Fibroblast of lung (primary cell): ENCODE measurements around the gene MBTD1. TPM values are rescaled to one million over a fixed set of nuclear protein-coding genes. Genes with fewer than 3 reads are reported as not detected.

Source experiments
- DNase-seq, 2 donors: peaks; one replicate each; pipeline versions ENCODE4 v3.0.0 to v3.0.0-alpha.2; 2010; ENCODE audit warnings: low read depth in 2 of 2
- H2AFZ ChIP-seq: 2 replicates; pipeline ENCODE4 v1.5.1; 2012; ENCODE audit warnings: low read length, control low read depth, inconsistent platforms
- H3K27ac ChIP-seq: 2 replicates; pipeline ENCODE4 v1.5.1; 2011; ENCODE audit warnings: low read length, control low read depth; ENCODE audit not compliant: insufficient read depth
- H3K27me3 ChIP-seq: 2 replicates; pipeline ENCODE4 v1.5.1; 2011; ENCODE audit warnings: mild to moderate bottlenecking, low read length; ENCODE audit not compliant: control insufficient read depth, insufficient read depth
- H3K36me3 ChIP-seq: 2 replicates; pipeline ENCODE4 v1.5.1; 2011; ENCODE audit warnings: low read length; ENCODE audit not compliant: control insufficient read depth, insufficient read depth
- H3K4me1 ChIP-seq: 2 replicates; pipeline ENCODE4 v1.5.1; 2011; ENCODE audit warnings: low read length; ENCODE audit not compliant: control insufficient read depth, insufficient read depth; ENCODE audit errors: extremely low read depth
- H3K4me2 ChIP-seq: 2 replicates; pipeline ENCODE4 v1.5.1; 2011; ENCODE audit warnings: low read length, control low read depth; ENCODE audit not compliant: insufficient read depth; ENCODE audit errors: extremely low read depth
- H3K4me3 ChIP-seq, 4 experiments: fragments of 200-600 bp in 1 of 4; sonication (generic) in 1 of 4; replicated peaks in 1 of 4; 2 replicates each; pipeline ENCODE4 v1.5.1; 2011 to 2016; ENCODE audit warnings: low read length in 4 of 4, low read depth in 3 of 4, mild to moderate bottlenecking in 3 of 4, control low read depth in 2 of 4, inconsistent platforms in 1 of 4, mixed read lengths in 1 of 4; ENCODE audit not compliant: insufficient read depth in 1 of 4; ENCODE audit errors: control extremely low read depth in 1 of 4
- H3K79me2 ChIP-seq: 2 replicates; pipeline ENCODE4 v1.5.1; 2012; ENCODE audit warnings: mild to moderate bottlenecking, low read length, inconsistent platforms; ENCODE audit not compliant: control insufficient read depth, insufficient read depth
- H3K9ac ChIP-seq: 2 replicates; pipeline ENCODE4 v1.5.1; 2011; ENCODE audit warnings: mild to moderate bottlenecking, low read length, control low read depth; ENCODE audit not compliant: insufficient read depth
- H3K9me3 ChIP-seq: 2 replicates; pipeline ENCODE4 v1.5.1; 2012; ENCODE audit warnings: low read depth, low read length; ENCODE audit not compliant: control insufficient read depth, insufficient read depth
- H4K20me1 ChIP-seq: 2 replicates; pipeline ENCODE4 v1.5.1; 2011; ENCODE audit warnings: low read length; ENCODE audit not compliant: control insufficient read depth, insufficient read depth; ENCODE audit errors: extremely low read depth
- EZH2 ChIP-seq: IDR thresholded peaks from 2 replicates; pipeline ENCODE4 v1.5.1; 2012; ENCODE audit warnings: low read length, control low read depth, mild to moderate bottlenecking; ENCODE audit errors: missing control alignments
- polyA minus RNA-seq: library from RNA; depleted of rRNA, polyadenylated mRNA; stranded (reverse); fragments of >200 nt; gene quantifications from 2 replicates; pipeline ENCODE4 v1.2.3, GENCODE V29; 2011; ENCODE audit warnings: low replicate concordance
- polyA plus RNA-seq, 2 donors: library from polyadenylated mRNA; depleted of rRNA in 1 of 2; stranded (reverse) in 1 of 2; unstranded in 1 of 2; fragments of >200 nt; gene quantifications; 2 replicates each; pipeline ENCODE4 v1.2.1, GENCODE V29; 2011 to 2012; ENCODE audit warnings: missing spikeins in 1 of 2
- total RNA-seq: library from RNA; depleted of rRNA; stranded (reverse); fragments of >200 nt; gene quantifications from 2 replicates; pipeline ENCODE4 v1.2.1, GENCODE V29; 2014
- TF ChIP-seq, protein P1 (sequence below), 2 donors: IDR thresholded peaks in 1 of 2; conservative IDR thresholded peaks in 1 of 2; 1 replicate in 1 of 2; 2 replicates in 1 of 2; pipeline ENCODE4 v1.5.1; 2011 to 2012; ENCODE audit warnings: low read length in 2 of 2, control low read depth in 1 of 2, inconsistent platforms in 1 of 2, low read depth in 1 of 2, mild to moderate bottlenecking in 1 of 2

Gene MBTD1
- 12.1 and 13.7 TPM in 2 replicates for total RNA-seq
- 2.9 and 4.4 TPM in 2 replicates for polyA plus RNA-seq
- 2.0 and 3.2 TPM in 2 replicates for polyA plus RNA-seq (2012)
- polyA minus RNA-seq, result 1.2 and 1.8 TPM in 2 replicates

DNA sequence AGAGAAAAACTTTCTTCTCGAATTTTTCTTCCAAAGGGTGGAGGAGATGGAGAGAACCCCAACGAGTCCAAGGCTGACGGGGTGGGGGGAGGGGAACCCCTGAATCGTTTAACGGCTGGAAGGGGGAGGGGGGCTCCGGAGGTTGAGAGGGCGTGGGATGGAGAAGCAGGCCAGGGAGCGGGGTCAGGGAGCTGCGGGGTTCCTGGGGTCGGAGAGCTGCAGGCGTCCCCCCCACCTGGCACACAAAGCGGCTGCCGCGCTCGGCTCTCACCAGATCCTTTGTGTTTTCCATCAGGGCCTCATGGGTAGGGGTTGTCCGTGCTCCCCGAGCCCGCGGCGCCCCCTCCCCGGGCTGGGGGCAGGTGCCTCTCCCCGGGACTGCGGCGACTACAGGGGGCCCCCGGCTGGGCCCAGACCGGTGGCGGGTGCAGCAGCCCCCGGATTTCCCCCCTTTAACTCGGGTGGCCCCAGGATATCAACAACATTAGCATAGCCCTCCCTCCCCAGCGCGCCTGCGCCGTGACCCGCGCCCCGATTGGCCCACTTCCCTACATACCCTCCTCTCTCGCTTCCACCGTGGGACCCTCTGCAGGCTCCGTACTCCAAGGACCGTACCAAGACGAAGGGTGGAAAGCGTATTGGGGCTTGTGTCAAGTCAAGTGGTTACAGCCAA is at the start of gene MBTD1:
MBTD1 (minus strand) TSS at position 486 of the 673 bp plus-strand sequence. CDS start 34,888 bp downstream, outside the sequence.
- Histone ChIP-seq H3K9ac (peak within 1 kb of the TSS; percentile 98), H4K20me1 (peaks cover 2% of the 10 kb centered on the region), H3K79me2 (peaks cover 69% of the 10 kb centered on the region), H3K4me2 (peak within 1 kb of the TSS; percentile 100), H3K27ac (peak within 1 kb of the TSS; percentile 99), H3K4me3 (peak within 1 kb of the TSS; percentile 73 to 96 (median 88)), H3K36me3 (no peaks in the 10 kb centered on the region), H3K27me3 (no peaks in the 10 kb centered on the region), H3K9me3 (no peaks in the 10 kb centered on the region), H2AFZ (peak within 1 kb of the TSS; percentile 97), H3K4me1 (peaks cover 6% of the 10 kb centered on the region)
- TF ChIP-seq EZH2, result no peak
- TF ChIP-seq, protein P1, sequence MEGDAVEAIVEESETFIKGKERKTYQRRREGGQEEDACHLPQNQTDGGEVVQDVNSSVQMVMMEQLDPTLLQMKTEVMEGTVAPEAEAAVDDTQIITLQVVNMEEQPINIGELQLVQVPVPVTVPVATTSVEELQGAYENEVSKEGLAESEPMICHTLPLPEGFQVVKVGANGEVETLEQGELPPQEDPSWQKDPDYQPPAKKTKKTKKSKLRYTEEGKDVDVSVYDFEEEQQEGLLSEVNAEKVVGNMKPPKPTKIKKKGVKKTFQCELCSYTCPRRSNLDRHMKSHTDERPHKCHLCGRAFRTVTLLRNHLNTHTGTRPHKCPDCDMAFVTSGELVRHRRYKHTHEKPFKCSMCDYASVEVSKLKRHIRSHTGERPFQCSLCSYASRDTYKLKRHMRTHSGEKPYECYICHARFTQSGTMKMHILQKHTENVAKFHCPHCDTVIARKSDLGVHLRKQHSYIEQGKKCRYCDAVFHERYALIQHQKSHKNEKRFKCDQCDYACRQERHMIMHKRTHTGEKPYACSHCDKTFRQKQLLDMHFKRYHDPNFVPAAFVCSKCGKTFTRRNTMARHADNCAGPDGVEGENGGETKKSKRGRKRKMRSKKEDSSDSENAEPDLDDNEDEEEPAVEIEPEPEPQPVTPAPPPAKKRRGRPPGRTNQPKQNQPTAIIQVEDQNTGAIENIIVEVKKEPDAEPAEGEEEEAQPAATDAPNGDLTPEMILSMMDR (conservative IDR thresholded peaks at IDR 0.05 in 1 of 2, IDR thresholded peaks at IDR 0.05 in 1 of 2; ENCODE audit: low read depth in 1 of 2, low read length in 2 of 2), result no peak
- DNase-seq, result peak; percentile 95 to 98

DNA sequence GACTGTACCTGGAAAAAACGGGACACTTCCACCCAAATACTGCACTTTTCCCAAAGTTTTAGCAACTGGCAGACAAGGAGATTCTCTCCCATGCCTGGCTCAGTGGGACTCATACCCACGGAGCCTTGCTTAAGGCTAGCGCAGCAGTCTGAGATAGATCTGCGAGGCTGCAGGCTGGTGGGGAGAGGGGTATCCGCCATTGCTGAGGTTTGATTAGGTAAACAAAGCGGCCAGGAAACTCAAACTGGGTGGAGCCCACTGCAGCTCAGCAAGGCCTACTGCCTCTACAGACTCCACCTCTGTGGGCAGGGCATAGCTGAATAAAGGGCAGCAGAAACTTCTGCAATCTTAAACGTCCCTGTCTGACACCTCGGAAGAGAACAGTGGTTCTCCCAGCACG is 45.3 kb upstream of the MBTD1 start:
- H4K20me1 ChIP-seq, result no peaks in the 10 kb centered on the region
- H3K79me2 ChIP-seq, result no peaks in the 10 kb centered on the region
- no peaks in the 10 kb centered on the region for H3K9me3 ChIP-seq
- H3K27me3 ChIP-seq, result no peaks in the 10 kb centered on the region
- H2AFZ ChIP-seq, result no peak overlapping the region
- no peak overlapping the region for H3K27ac ChIP-seq
- no peak for DNase-seq
- H3K9ac ChIP-seq, result no peak overlapping the region
- H3K36me3 ChIP-seq, result no peaks in the 10 kb centered on the region
- TF ChIP-seq EZH2, result no peak
- TF ChIP-seq, protein P1 (conservative IDR thresholded peaks at IDR 0.05 in 1 of 2, IDR thresholded peaks at IDR 0.05 in 1 of 2; ENCODE audit: low read depth in 1 of 2, low read length in 2 of 2), result no peak
- no peaks in the 10 kb centered on the region for H3K4me1 ChIP-seq
- H3K4me2 ChIP-seq, result no peak overlapping the region
- no peak overlapping the region for H3K4me3 ChIP-seq

DNA sequence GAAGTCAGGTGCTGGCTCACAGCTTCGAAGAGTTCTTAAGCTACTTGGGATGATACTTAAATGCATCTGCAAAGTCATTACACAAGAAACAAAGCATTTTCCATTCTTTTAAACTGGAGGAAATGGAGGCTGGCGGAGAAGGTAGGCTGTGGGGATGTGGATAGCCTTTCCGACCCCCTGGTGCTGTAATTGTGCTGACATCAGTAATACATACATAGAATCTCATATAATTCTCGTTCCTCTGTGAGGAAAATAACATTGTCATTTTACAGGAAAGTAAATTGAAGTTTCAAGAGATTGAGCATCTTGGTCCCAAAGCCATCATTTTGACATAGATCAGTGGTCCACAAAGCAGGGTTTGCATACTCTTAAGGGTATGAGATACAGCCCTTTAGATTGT is 40.0 kb upstream of the MBTD1 start:
- no peaks in the 10 kb centered on the region for H4K20me1 ChIP-seq
- no peaks in the 10 kb centered on the region for H3K79me2 ChIP-seq
- TF ChIP-seq, protein P1 (conservative IDR thresholded peaks at IDR 0.05 in 1 of 2, IDR thresholded peaks at IDR 0.05 in 1 of 2; ENCODE audit: low read depth in 1 of 2, low read length in 2 of 2), result no peak
- no peak for TF ChIP-seq EZH2
- no peak overlapping the region for H3K4me3 ChIP-seq
- DNase-seq, result no peak
- H3K27ac ChIP-seq, result no peak overlapping the region
- no peak overlapping the region for H3K4me2 ChIP-seq
- no peak overlapping the region for H3K9ac ChIP-seq
- no peaks in the 10 kb centered on the region for H3K27me3 ChIP-seq
- H3K9me3 ChIP-seq, result no peaks in the 10 kb centered on the region
- H3K4me1 ChIP-seq, result no peaks in the 10 kb centered on the region
- H2AFZ ChIP-seq, result no peak overlapping the region
- no peaks in the 10 kb centered on the region for H3K36me3 ChIP-seq
